GM12892 (cell line): ENCODE measurements around the gene OR2C3.

Source experiments
- POLR2A ChIP-seq: IDR thresholded peaks from 2 replicates; pipeline ENCODE4 v1.6.1; 2011; ENCODE audit warnings: low read depth, low read length, control low read depth
- POLR2AphosphoS5 ChIP-seq: IDR thresholded peaks from 2 replicates; pipeline ENCODE4 v1.6.1; 2011; ENCODE audit warnings: low read depth, low read length, control low read depth
- TAF1 ChIP-seq: IDR thresholded peaks from 2 replicates; pipeline ENCODE4 v1.6.1; 2011; ENCODE audit warnings: low read depth, mild to moderate bottlenecking, control low read depth, low read length, borderline replicate concordance

- no peak for TF ChIP-seq TAF1
- no peak for TF ChIP-seq POLR2A
- TF ChIP-seq POLR2AphosphoS5: no peak
Measured at GRCh38 chr1:247548769-247549182, 12.5 kb upstream of the OR2C3 start, which contains the start of gene GCSAML.
